WTC11 (cell line): ENCODE results near the gene APOLD1. TPM values are rescaled to one million over a fixed set of nuclear protein-coding genes. Genes with fewer than 3 reads are reported as not detected.

Experiments used
- AFF4 ChIP-seq: sonication (generic); formaldehyde crosslinking; IDR thresholded peaks from 2 replicates; pipeline ENCODE4 v1.8.1; 2023; ENCODE audit warnings: mild to moderate bottlenecking, missing genetic modification reagents, borderline replicate concordance
- AR ChIP-seq: fragments of 250-450 bp; sonication (Bioruptor Pico); IDR thresholded peaks from 2 replicates; pipeline ENCODE4 v1.9.0; 2021; ENCODE audit warnings: mild to moderate bottlenecking
- ATF3 ChIP-seq: sonication (generic); formaldehyde crosslinking; conservative IDR thresholded peaks from 2 replicates; pipeline ENCODE4 v1.8.1; 2022; ENCODE audit warnings: mild to moderate bottlenecking, missing genetic modification reagents
- CREB1 ChIP-seq: sonication (generic); formaldehyde crosslinking; IDR thresholded peaks from 2 replicates; pipeline ENCODE4 v1.8.0; 2023; ENCODE audit warnings: mild to moderate bottlenecking, missing genetic modification reagents
- E2F1 ChIP-seq: sonication (generic); formaldehyde crosslinking; IDR thresholded peaks from 2 replicates; pipeline ENCODE4 v1.8.0; 2022; ENCODE audit warnings: mild to moderate bottlenecking, missing genetic modification reagents
- E2F5 ChIP-seq: sonication (generic); formaldehyde crosslinking; IDR thresholded peaks from 2 replicates; pipeline ENCODE4 v1.8.1; 2022; ENCODE audit warnings: mild to moderate bottlenecking, moderate library complexity, missing genetic modification reagents
- ERG ChIP-seq: fragments of 250-450 bp; sonication (Bioruptor Pico); IDR thresholded peaks from 2 replicates; pipeline ENCODE4 v1.8.0; 2021; ENCODE audit warnings: mild to moderate bottlenecking
- ETV6 ChIP-seq: sonication (generic); formaldehyde crosslinking; IDR thresholded peaks from 2 replicates; pipeline ENCODE4 v1.8.1; 2022; ENCODE audit warnings: mild to moderate bottlenecking, missing genetic modification reagents
- HMGXB4 ChIP-seq: sonication (generic); formaldehyde crosslinking; IDR thresholded peaks from 2 replicates; pipeline ENCODE4 v1.8.1; 2023; ENCODE audit warnings: mild to moderate bottlenecking, moderate library complexity, missing genetic modification reagents
- IRF1 ChIP-seq: sonication (generic); formaldehyde crosslinking; IDR thresholded peaks from 2 replicates; pipeline ENCODE4 v1.8.0; 2023; ENCODE audit warnings: missing genetic modification reagents
- MYBL2 ChIP-seq: sonication (generic); formaldehyde crosslinking; IDR thresholded peaks from 2 replicates; pipeline ENCODE4 v1.8.1; 2023; ENCODE audit warnings: mild to moderate bottlenecking, moderate library complexity, missing genetic modification reagents
- NR2C2 ChIP-seq: sonication (generic); formaldehyde crosslinking; IDR thresholded peaks from 2 replicates; pipeline ENCODE4 v1.8.0; 2022; ENCODE audit warnings: mild to moderate bottlenecking, missing genetic modification reagents
- PRDM15 ChIP-seq: sonication (generic); formaldehyde crosslinking; IDR thresholded peaks from 2 replicates; pipeline ENCODE4 v1.8.0; 2022; ENCODE audit warnings: missing genetic modification reagents
- TEAD4 ChIP-seq: sonication (generic); formaldehyde crosslinking; IDR thresholded peaks from 2 replicates; pipeline ENCODE4 v1.8.0; 2022; ENCODE audit warnings: mild to moderate bottlenecking, missing genetic modification reagents
- TP53 ChIP-seq: sonication (generic); formaldehyde crosslinking; IDR thresholded peaks from 2 replicates; pipeline ENCODE4 v1.8.1; 2023; ENCODE audit warnings: mild to moderate bottlenecking, missing genetic modification reagents
- ZBTB43 ChIP-seq: sonication (generic); formaldehyde crosslinking; IDR thresholded peaks from 2 replicates; pipeline ENCODE4 v1.8.1; 2023; ENCODE audit warnings: mild to moderate bottlenecking, missing genetic modification reagents
- ZNF219 ChIP-seq: sonication (generic); formaldehyde crosslinking; IDR thresholded peaks from 2 replicates; pipeline ENCODE4 v1.8.0; 2023; ENCODE audit warnings: missing genetic modification reagents, mild to moderate bottlenecking, borderline replicate concordance
- total RNA-seq: library from RNA; stranded (reverse); gene quantifications from 3 replicates; pipeline ENCODE4 v1.2.3, GENCODE V29; 2021

Gene APOLD1
- total RNA-seq, 1 experiment from 2014 or later = 0.44 TPM

GRCh38 chr12:12786706-12787601 is 1.5 kb downstream of the APOLD1 start (continued):
- TF ChIP-seq AFF4 (peak; percentile 73; the same call in 1 of the 2 replicates), IRF1 (CRISPR knock-in tag) (peak; percentile 94; the same call in 1 of the 2 replicates), HMGXB4 (CRISPR knock-in tag) (peak; percentile 93), NR2C2 (CRISPR knock-in tag) (peak; percentile 65; the same call in 1 of the 2 replicates), ETV6 (CRISPR knock-in tag) (peak; percentile 90; the same call in 1 of the 2 replicates), E2F1 (peak; percentile 96), ZBTB43 (CRISPR knock-in tag) (peak; percentile 86), CREB1 (0 out of 2 replicates have a peak, but pooled peaks have one; percentile 60), ZNF219 (CRISPR knock-in tag) (peak; percentile 95), ATF3 (CRISPR knock-in tag) (peak; percentile 50; the same call in 1 of the 2 replicates), PRDM15 (CRISPR knock-in tag) (peak; percentile 48; the same call in 1 of the 2 replicates), E2F5 (CRISPR knock-in tag) (peak; percentile 87; the same call in 1 of the 2 replicates), ERG (CRISPR knock-in tag) (no peak), AR (CRISPR knock-in tag) (no peak), TP53 (peak; percentile 97), MYBL2 (CRISPR knock-in tag) (peak; percentile 82; the same call in 1 of the 2 replicates), TEAD4 (peak; percentile 53; the same call in 1 of the 2 replicates)
